Vagina (tissue), 2 donors: ENCODE measurements around the gene DUSP8. TPM values are rescaled to one million over a fixed set of nuclear protein-coding genes. Genes with fewer than 3 reads are reported as not detected.

Experiments
- DNase-seq, 2 donors: peaks; one replicate each; pipeline ENCODE4 v3.0.0-alpha.2; 2017; ENCODE audit errors: extremely low spot score in 2 of 2
- H3K27ac ChIP-seq: fragments of 200-600 bp; sonication (generic); one replicate; pipeline ENCODE4 v1.5.1; 2019
- H3K27me3 ChIP-seq: fragments of 200-600 bp; sonication (generic); one replicate; pipeline ENCODE4 v1.5.1; 2019
- H3K36me3 ChIP-seq, 2 donors: fragments of 200-600 bp; sonication (generic); one replicate each; pipeline ENCODE4 v1.5.1; 2017 to 2019
- H3K4me1 ChIP-seq: fragments of 200-600 bp; sonication (generic); one replicate; pipeline ENCODE4 v1.5.1; 2019
- H3K4me3 ChIP-seq, 2 donors: fragments of 200-600 bp; sonication (generic); 1 replicate in 1 of 2; 2 replicates in 1 of 2; pipeline ENCODE4 v1.5.1; 2016 to 2019
- H3K9me3 ChIP-seq: fragments of 200-600 bp; sonication (generic); one replicate; pipeline ENCODE4 v1.5.1; 2019
- CTCF ChIP-seq, 3 experiments: fragments of 450-650 bp in 2 of 3; fragments of 200-600 bp in 1 of 3; sonication (generic) in 1 of 3; IDR thresholded peaks; one replicate each; pipeline ENCODE4 v1.5.1; 2017 to 2019; ENCODE audit warnings: antibody characterized with exemption in 3 of 3, mild to moderate bottlenecking in 2 of 3, moderate library complexity in 2 of 3
- POLR2A ChIP-seq, 2 donors: fragments of 450-650 bp; IDR thresholded peaks; one replicate each; pipeline ENCODE4 v1.6.1; 2017; ENCODE audit warnings: antibody characterized with exemption in 2 of 2, mild to moderate bottlenecking in 2 of 2, moderate library complexity in 2 of 2
- POLR2AphosphoS5 ChIP-seq, 2 donors: sonication (generic); formaldehyde crosslinking; IDR thresholded peaks; one replicate each; pipeline ENCODE4 v1.9.0; 2017; ENCODE audit warnings: antibody characterized with exemption in 2 of 2, mild to moderate bottlenecking in 2 of 2, low read depth in 1 of 2; ENCODE audit not compliant: insufficient read depth in 1 of 2
- intact Hi-C: fragments of 100-400 bp; cut with DNase I; formaldehyde crosslinking; loops from one replicate; pipeline ENCODE4 v1.15.1; 2023
- total RNA-seq: library from RNA; depleted of rRNA; stranded (reverse); fragments of >200 nt; gene quantifications from one replicate; pipeline ENCODE4 v1.2.3, GENCODE V29; 2016

The DUSP8 gene
- total RNA-seq, 1 donor from 2014 or later: 2.9 TPM

DNA sequence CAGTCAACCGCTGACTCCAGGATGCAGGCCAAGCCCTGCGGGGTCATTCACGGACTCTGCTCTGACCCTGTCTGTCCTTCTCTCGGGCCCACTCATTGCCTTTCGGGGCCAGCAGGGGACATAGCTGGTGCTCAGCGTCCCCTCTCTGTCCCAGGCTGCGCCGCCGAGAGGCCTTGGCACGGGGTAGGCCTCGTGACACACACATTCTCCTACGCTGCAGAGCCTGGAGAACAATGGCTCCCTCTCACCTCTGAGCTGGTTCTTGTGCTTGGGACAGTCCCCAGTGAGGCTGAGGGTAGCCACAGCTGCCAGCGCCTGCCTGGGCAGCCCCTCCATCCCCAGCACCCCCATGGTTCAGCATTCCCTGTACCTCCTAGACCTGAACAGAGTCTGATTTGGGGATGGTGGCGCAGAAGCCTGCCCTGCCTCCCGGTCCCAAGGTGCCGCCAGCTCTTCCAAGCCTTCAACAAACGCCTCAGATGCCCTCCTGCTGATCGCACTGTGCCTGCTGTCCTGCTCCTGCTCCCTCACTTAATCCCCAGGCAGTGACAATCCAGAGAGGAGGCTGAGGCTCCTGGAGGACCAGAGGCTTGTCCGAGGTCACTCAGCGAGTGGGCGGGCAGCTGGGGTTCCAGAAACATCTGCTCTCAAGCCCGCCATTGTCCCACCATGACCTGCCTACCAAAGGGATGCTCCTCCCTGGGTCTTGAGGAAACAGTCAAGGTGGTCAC is 30.4 kb downstream of the DUSP8 start:
- no peak overlapping the region for H3K27ac ChIP-seq
- intact Hi-C loops: no loop called here
- no peaks in the 10 kb centered on the region for H3K36me3 ChIP-seq
- TF ChIP-seq POLR2AphosphoS5 (IDR thresholded peaks at IDR 0.05; ENCODE audit: insufficient read depth in 1 of 2, low read depth in 1 of 2): no peak
- TF ChIP-seq POLR2A (IDR thresholded peaks at IDR 0.05): no peak
- no peak for TF ChIP-seq CTCF (IDR thresholded peaks at IDR 0.05)
- no peak overlapping the region for H3K4me3 ChIP-seq
- H3K4me1 ChIP-seq: peaks cover 17% of the 10 kb centered on the region
- no peak for DNase-seq
- no peaks in the 10 kb centered on the region for H3K27me3 ChIP-seq
- H3K9me3 ChIP-seq: no peaks in the 10 kb centered on the region

DNA sequence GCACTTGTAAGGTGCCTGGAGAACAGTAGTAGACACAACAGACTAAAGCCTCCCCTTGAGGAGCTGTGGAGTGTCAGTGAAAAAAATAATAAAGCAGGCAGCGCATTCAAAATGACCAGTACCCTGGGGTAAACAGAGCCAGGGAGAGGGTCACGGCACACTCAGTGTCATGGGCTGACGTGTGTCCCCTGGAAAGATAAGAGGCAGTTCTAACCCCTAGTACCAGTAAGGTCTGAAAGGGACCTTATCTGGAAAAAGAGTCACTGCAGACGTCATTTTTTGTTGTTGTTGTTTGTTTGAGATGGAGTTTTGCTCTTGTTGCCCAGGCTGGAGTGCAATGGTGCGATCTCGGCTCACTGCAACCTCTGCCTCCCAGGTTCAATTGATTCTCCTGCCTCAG is 32.0 kb downstream of the DUSP8 start:
- Histone ChIP-seq H3K27me3 (no peaks in the 10 kb centered on the region), H3K9me3 (no peaks in the 10 kb centered on the region), H3K4me3 (no peak overlapping the region), H3K36me3 (no peaks in the 10 kb centered on the region), H3K4me1 (peaks cover 26% of the 10 kb centered on the region), H3K27ac (no peak overlapping the region)
- intact Hi-C loops: no loop called here
- no peak for TF ChIP-seq POLR2A (IDR thresholded peaks at IDR 0.05)
- no peak for TF ChIP-seq CTCF (IDR thresholded peaks at IDR 0.05)
- TF ChIP-seq POLR2AphosphoS5 (IDR thresholded peaks at IDR 0.05; ENCODE audit: insufficient read depth in 1 of 2, low read depth in 1 of 2): no peak
- no peak for DNase-seq

- intact Hi-C loops: no loop called here
- Histone ChIP-seq H3K9me3 (no peaks in the 10 kb centered on the region), H3K27me3 (no peaks in the 10 kb centered on the region), H3K4me3 (no peak overlapping the region), H3K36me3 (no peaks in the 10 kb centered on the region), H3K27ac (no peak overlapping the region), H3K4me1 (peaks cover 45% of the 10 kb centered on the region)
- TF ChIP-seq CTCF (IDR thresholded peaks at IDR 0.05): no peak
- no peak for DNase-seq
Observed at GRCh38 chr11:1538153-1538552, 33.9 kb downstream of the DUSP8 start.

GRCh38 chr11:1536065-1536843 is 35.8 kb downstream of the DUSP8 start:
- intact Hi-C loops: no loop called here
- no peak for TF ChIP-seq POLR2AphosphoS5 (IDR thresholded peaks at IDR 0.05; ENCODE audit: insufficient read depth in 1 of 2, low read depth in 1 of 2)
- no peak for TF ChIP-seq CTCF (IDR thresholded peaks at IDR 0.05)
- no peak for TF ChIP-seq POLR2A (IDR thresholded peaks at IDR 0.05)
- Histone ChIP-seq H3K36me3 (no peaks in the 10 kb centered on the region), H3K4me3 (no peak overlapping the region), H3K9me3 (no peaks in the 10 kb centered on the region), H3K27ac (no peak overlapping the region), H3K27me3 (no peaks in the 10 kb centered on the region), H3K4me1 (peaks cover 64% of the 10 kb centered on the region)
- DNase-seq: no peak

DNA sequence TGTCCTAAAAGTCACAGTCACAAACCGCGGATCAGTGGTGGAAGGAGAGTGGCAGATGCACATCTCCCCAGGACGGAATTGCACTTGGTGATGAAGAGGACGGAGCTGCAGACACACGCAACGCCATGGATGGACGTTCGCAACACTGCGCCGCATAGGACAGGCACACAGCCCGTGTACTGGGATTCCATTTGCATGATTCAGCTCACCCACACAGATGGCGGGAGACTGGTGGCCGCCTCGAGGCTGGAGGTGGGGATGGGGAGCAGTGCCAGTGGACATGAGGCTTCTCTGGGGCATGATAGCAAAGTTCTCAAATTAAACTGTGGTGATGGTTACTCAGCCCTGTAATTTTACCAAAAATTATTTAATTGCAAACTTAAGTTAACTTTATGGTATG is 37.4 kb downstream of the DUSP8 start:
- DNase-seq: no peak
- intact Hi-C loops: no loop called here
- Histone ChIP-seq H3K4me1 (peaks cover 80% of the 10 kb centered on the region), H3K4me3 (no peak overlapping the region), H3K27ac (no peak overlapping the region), H3K36me3 (no peaks in the 10 kb centered on the region), H3K27me3 (no peaks in the 10 kb centered on the region), H3K9me3 (no peaks in the 10 kb centered on the region)
- TF ChIP-seq POLR2A (IDR thresholded peaks at IDR 0.05): no peak
- no peak for TF ChIP-seq POLR2AphosphoS5 (IDR thresholded peaks at IDR 0.05; ENCODE audit: insufficient read depth in 1 of 2, low read depth in 1 of 2)
- TF ChIP-seq CTCF (IDR thresholded peaks at IDR 0.05): no peak
